ENCODE results near the gene TBC1D10B.

Gene TBC1D10B

DNA sequence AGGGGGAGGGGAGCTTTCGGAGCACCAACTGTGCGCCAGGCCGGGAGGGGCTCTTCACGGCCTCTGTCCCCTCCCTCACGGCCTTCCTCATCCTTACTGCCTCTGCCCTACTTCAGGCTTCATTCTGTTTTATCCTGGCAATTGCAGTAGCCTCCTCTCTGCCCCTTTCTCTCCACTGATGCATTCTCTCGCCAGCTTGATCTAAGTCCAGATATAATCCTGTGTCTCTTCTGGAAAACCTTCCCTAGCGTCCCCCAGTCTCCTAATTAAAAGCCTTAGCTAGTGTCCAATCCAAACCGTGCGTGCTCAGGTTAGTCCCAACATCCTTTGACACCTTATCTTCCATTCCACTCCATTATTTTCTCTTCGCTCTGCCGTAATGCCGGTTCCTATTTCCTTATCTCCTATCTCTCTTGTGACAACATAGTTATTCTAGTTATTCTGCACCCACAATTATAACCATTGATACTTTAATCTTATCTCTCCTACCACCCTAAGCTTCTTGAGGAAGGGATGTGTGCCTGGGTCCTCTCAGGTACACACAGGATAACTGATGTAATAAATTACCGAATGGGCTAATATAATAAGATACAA, 25.8 kb upstream of the TBC1D10B start:
- TF ChIP-seq EP300 (IDR thresholded peaks at IDR 0.05; ENCODE audit: borderline replicate concordance) = no peak
- no peak for TF ChIP-seq EGR1 (IDR thresholded peaks at IDR 0.05)
- TF ChIP-seq CREB1 (IDR thresholded peaks at IDR 0.05; ENCODE audit: low read depth) = no peak
- no peak for TF ChIP-seq RAD21 (IDR thresholded peaks at IDR 0.05; ENCODE audit: low read depth)
- TF ChIP-seq TCF12 (IDR thresholded peaks at IDR 0.05; ENCODE audit: low read depth) = no peak
- TF ChIP-seq TEAD4 (IDR thresholded peaks at IDR 0.05) = no peak
- no peak for TF ChIP-seq NFIC (IDR thresholded peaks at IDR 0.05)
- no peak for TF ChIP-seq ZBTB7A (IDR thresholded peaks at IDR 0.05; ENCODE audit: low read depth)
- TF ChIP-seq, protein P1, sequence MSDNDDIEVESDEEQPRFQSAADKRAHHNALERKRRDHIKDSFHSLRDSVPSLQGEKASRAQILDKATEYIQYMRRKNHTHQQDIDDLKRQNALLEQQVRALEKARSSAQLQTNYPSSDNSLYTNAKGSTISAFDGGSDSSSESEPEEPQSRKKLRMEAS (IDR thresholded peaks at IDR 0.05) = no peak

DNA sequence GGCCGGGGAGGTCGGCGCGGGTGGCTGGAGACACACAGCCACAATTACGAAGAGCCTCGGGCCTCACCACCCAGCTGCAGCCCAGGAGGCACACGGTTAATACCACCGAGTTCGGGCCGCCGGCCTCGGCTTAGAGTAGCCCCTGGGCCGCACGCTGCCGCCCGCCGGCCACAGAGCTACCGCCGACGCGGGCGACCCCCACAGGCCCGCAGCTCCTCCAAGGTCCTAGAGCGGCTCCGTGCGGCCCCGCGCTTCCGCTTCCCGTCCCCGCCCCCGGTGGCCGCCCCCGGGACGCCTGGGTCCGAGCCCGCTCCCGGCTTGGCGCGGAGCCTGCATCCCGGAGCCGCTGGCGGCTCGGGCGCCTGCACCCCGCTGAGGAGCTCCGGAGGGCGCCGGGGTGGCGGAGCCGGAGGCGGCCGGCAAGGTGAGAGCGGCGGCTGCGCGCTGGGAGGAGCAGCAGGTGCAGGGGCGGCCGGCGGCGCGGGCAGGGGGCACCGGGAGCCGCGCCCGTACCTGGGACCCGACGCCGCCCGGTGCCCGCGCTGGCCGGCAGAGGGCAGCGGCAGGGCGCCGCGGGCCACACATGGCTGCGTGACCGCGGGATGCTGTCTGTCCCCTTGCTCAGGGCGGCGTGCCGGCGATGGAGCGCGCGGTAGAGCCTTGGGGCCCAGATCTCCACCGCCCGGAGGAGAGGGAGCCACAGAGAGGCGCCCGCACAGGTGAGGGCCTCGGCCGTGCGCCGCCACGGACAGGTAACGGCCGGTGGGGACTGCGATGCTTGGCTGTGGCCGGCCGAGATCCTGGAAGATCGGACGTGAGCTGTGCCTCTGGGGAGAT, 25.1 kb upstream of the TBC1D10B start, which contains the start of gene ZNF48:
Gene ZNF48, plus strand, starts transcription at position 266 of the 837 bp plus-strand sequence. Its CDS starts 375 bp downstream, at position 641.
- peak; percentile 60; the same call in 1 of the 2 replicates for TF ChIP-seq TCF12 (IDR thresholded peaks at IDR 0.05; ENCODE audit: low read depth)
- no peak for TF ChIP-seq TEAD4 (IDR thresholded peaks at IDR 0.05)
- TF ChIP-seq TAF1 (IDR thresholded peaks at IDR 0.05; ENCODE audit: low read depth) = peak; percentile 63; the same call in 1 of the 2 replicates
- TF ChIP-seq NFIC (IDR thresholded peaks at IDR 0.05) = peak; percentile 44; the same call in 1 of the 2 replicates
- TF ChIP-seq EP300 (IDR thresholded peaks at IDR 0.05; ENCODE audit: borderline replicate concordance) = peak; percentile 30
- TF ChIP-seq RAD21 (IDR thresholded peaks at IDR 0.05; ENCODE audit: low read depth) = peak; percentile 22; the same call in 1 of the 2 replicates
- TF ChIP-seq ZBTB7A (IDR thresholded peaks at IDR 0.05; ENCODE audit: low read depth) = peak; percentile 83
- no peak for TF ChIP-seq FOXM1 (IDR thresholded peaks at IDR 0.05; ENCODE audit: borderline replicate concordance, low read depth)
- TF ChIP-seq, protein P2, sequence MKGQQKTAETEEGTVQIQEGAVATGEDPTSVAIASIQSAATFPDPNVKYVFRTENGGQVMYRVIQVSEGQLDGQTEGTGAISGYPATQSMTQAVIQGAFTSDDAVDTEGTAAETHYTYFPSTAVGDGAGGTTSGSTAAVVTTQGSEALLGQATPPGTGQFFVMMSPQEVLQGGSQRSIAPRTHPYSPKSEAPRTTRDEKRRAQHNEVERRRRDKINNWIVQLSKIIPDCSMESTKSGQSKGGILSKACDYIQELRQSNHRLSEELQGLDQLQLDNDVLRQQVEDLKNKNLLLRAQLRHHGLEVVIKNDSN (IDR thresholded peaks at IDR 0.05) = no peak; the same call in 1 of the 2 replicates
- TF ChIP-seq YY1 (IDR thresholded peaks at IDR 0.05; ENCODE audit: low read depth) = peak; percentile 58; the same call in 1 of the 2 replicates
- TF ChIP-seq, protein P1 (IDR thresholded peaks at IDR 0.05) = peak; percentile 60
- TF ChIP-seq CEBPB (IDR thresholded peaks at IDR 0.05) = no peak
- TF ChIP-seq REST (IDR thresholded peaks at IDR 0.05; ENCODE audit: low read depth) = no peak
- no peak for TF ChIP-seq CREB1 (IDR thresholded peaks at IDR 0.05; ENCODE audit: low read depth)
- peak; percentile 67 for TF ChIP-seq EGR1 (IDR thresholded peaks at IDR 0.05)

GRCh38 chr16:30394592-30395154, 24.4 kb upstream of the TBC1D10B start:
- no peak for TF ChIP-seq TAF1 (IDR thresholded peaks at IDR 0.05; ENCODE audit: low read depth)
- no peak for TF ChIP-seq TCF12 (IDR thresholded peaks at IDR 0.05; ENCODE audit: low read depth)
- TF ChIP-seq, protein P1 (IDR thresholded peaks at IDR 0.05) = no peak
- TF ChIP-seq ZBTB7A (IDR thresholded peaks at IDR 0.05; ENCODE audit: low read depth) = no peak
- TF ChIP-seq, protein P2 (IDR thresholded peaks at IDR 0.05) = no peak
- no peak for TF ChIP-seq FOXM1 (IDR thresholded peaks at IDR 0.05; ENCODE audit: borderline replicate concordance, low read depth)
- no peak for TF ChIP-seq EP300 (IDR thresholded peaks at IDR 0.05; ENCODE audit: borderline replicate concordance)
- TF ChIP-seq CREB1 (IDR thresholded peaks at IDR 0.05; ENCODE audit: low read depth) = no peak
- no peak for TF ChIP-seq EGR1 (IDR thresholded peaks at IDR 0.05)
- TF ChIP-seq YY1 (IDR thresholded peaks at IDR 0.05; ENCODE audit: low read depth) = no peak
- TF ChIP-seq TEAD4 (IDR thresholded peaks at IDR 0.05) = no peak
- no peak for TF ChIP-seq RAD21 (IDR thresholded peaks at IDR 0.05; ENCODE audit: low read depth)
- no peak for TF ChIP-seq REST (IDR thresholded peaks at IDR 0.05; ENCODE audit: low read depth)
- TF ChIP-seq CEBPB (IDR thresholded peaks at IDR 0.05) = no peak

DNA sequence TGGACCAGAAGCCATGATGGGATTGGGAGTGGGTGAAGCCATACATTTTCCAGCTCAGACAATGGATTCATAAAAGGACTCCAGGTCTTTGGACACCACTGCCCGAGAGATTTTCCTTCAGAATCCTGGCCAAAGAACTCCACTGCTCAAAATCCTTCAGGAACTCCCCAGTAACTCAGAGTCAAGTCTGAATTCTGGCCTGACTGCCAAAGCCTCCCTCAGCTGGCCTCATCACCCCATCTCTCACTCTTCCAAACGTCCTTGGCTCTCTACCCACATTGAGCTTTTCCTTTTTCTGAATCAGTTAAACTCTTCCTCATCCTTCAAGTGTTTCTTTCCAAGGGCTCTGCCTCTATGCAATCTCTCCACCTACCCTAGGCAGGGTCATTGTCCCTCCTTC, 13.2 kb upstream of the TBC1D10B start:
- no peak for TF ChIP-seq ZBTB7A (IDR thresholded peaks at IDR 0.05; ENCODE audit: low read depth)
- no peak for TF ChIP-seq YY1 (IDR thresholded peaks at IDR 0.05; ENCODE audit: low read depth)
- no peak for TF ChIP-seq EP300 (IDR thresholded peaks at IDR 0.05; ENCODE audit: borderline replicate concordance)

Data from Ishikawa (cell line).